ENCODE results near the gene GOSR1.
"Not testable (repeated sequence)": the region's sequence is repeated elsewhere in the genome, so short reads cannot be mapped to it uniquely, and the experiment has no call there.

Gene GOSR1

GRCh38 chr17:30563131-30563904 lies 86.1 kb downstream of the GOSR1 start:
- FAIRE-seq = not testable (repeated sequence)

- not testable (repeated sequence) for FAIRE-seq
Observed at GRCh38 chr17:30563905-30564390, 86.7 kb downstream of the GOSR1 start.

GRCh38 chr17:30564422-30565072 lies 87.3 kb downstream of the GOSR1 start:
- FAIRE-seq = not testable (repeated sequence)

GRCh38 chr17:30565073-30565935 lies 88.1 kb downstream of the GOSR1 start:
- FAIRE-seq = no peak

GRCh38 chr17:30566104-30566503 lies 88.9 kb downstream of the GOSR1 start:
- not testable (repeated sequence) for FAIRE-seq

GRCh38 chr17:30566516-30567225 lies 89.5 kb downstream of the GOSR1 start:
- not testable (repeated sequence) for FAIRE-seq

GRCh38 chr17:30567231-30568116 lies 90.3 kb downstream of the GOSR1 start:
- FAIRE-seq = no peak

- FAIRE-seq = no peak
Observed at GRCh38 chr17:30568117-30568430, 90.9 kb downstream of the GOSR1 start.

GRCh38 chr17:30569531-30570175 lies 92.4 kb downstream of the GOSR1 start:
- not testable (repeated sequence) for FAIRE-seq

GRCh38 chr17:30570191-30570590 lies 93.0 kb downstream of the GOSR1 start:
- no peak for FAIRE-seq

GRCh38 chr17:30570596-30571265 lies 93.5 kb downstream of the GOSR1 start:
- FAIRE-seq = no peak

- not testable (repeated sequence) for FAIRE-seq
Observed at GRCh38 chr17:30571404-30571803, 94.2 kb downstream of the GOSR1 start.

GRCh38 chr17:30571921-30572320 lies 94.7 kb downstream of the GOSR1 start:
- no peak for FAIRE-seq

GRCh38 chr17:30572651-30573554 lies 95.7 kb downstream of the GOSR1 start:
- not testable (repeated sequence) for FAIRE-seq

GRCh38 chr17:30573603-30574175 lies 96.5 kb downstream of the GOSR1 start:
- no peak for FAIRE-seq

- not testable (repeated sequence) for FAIRE-seq
Observed at GRCh38 chr17:30574309-30574708, 97.1 kb downstream of the GOSR1 start.

- not testable (repeated sequence) for FAIRE-seq
Observed at GRCh38 chr17:30574806-30575205, 97.6 kb downstream of the GOSR1 start.

- FAIRE-seq = not testable (repeated sequence)
Observed at GRCh38 chr17:30575648-30576325, 98.6 kb downstream of the GOSR1 start.
